Breast epithelium (tissue), 3 donors: ENCODE measurements around the gene PFN3.

Source experiments
- CTCF ChIP-seq, 3 donors: fragments of 450-650 bp; IDR thresholded peaks; one replicate each; pipeline ENCODE4 v1.5.1; 2016 to 2017; ENCODE audit warnings: antibody characterized with exemption in 3 of 3, mild to moderate bottlenecking in 3 of 3, moderate library complexity in 3 of 3
- POLR2AphosphoS5 ChIP-seq, 3 donors: sonication (generic); formaldehyde crosslinking; IDR thresholded peaks; one replicate each; pipeline ENCODE4 v1.6.1; 2017; ENCODE audit warnings: antibody characterized with exemption in 3 of 3

GRCh38 chr5:177427211-177427822, 26.9 kb upstream of the PFN3 start:
- TF ChIP-seq CTCF (IDR thresholded peaks at IDR 0.05) (no peak), POLR2AphosphoS5 (IDR thresholded peaks at IDR 0.05) (no peak)
